K562 treated with DMSO at 1 percent for 4 hours (cell line): ENCODE measurements around the gene DYRK4. TPM values are rescaled to one million over a fixed set of nuclear protein-coding genes. Genes with fewer than 3 reads are reported as not detected.

Source experiments
- total RNA-seq: library from RNA; unstranded; fragments of 300-600 nt; gene quantifications from 2 replicates; pipeline ENCODE4 v1.2.3, GENCODE V29; 2022; ENCODE audit not compliant: insufficient read depth

The DYRK4 gene, protein sequence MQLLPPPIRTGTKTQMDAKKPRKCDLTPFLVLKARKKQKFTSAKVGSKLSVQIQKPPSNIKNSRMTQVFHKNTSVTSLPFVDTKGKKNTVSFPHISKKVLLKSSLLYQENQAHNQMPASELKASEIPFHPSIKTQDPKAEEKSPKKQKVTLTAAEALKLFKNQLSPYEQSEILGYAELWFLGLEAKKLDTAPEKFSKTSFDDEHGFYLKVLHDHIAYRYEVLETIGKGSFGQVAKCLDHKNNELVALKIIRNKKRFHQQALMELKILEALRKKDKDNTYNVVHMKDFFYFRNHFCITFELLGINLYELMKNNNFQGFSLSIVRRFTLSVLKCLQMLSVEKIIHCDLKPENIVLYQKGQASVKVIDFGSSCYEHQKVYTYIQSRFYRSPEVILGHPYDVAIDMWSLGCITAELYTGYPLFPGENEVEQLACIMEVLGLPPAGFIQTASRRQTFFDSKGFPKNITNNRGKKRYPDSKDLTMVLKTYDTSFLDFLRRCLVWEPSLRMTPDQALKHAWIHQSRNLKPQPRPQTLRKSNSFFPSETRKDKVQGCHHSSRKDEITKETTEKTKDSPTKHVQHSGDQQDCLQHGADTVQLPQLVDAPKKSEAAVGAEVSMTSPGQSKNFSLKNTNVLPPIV
- 5.7 and 11.7 TPM in 2 replicates for total RNA-seq

DNA sequence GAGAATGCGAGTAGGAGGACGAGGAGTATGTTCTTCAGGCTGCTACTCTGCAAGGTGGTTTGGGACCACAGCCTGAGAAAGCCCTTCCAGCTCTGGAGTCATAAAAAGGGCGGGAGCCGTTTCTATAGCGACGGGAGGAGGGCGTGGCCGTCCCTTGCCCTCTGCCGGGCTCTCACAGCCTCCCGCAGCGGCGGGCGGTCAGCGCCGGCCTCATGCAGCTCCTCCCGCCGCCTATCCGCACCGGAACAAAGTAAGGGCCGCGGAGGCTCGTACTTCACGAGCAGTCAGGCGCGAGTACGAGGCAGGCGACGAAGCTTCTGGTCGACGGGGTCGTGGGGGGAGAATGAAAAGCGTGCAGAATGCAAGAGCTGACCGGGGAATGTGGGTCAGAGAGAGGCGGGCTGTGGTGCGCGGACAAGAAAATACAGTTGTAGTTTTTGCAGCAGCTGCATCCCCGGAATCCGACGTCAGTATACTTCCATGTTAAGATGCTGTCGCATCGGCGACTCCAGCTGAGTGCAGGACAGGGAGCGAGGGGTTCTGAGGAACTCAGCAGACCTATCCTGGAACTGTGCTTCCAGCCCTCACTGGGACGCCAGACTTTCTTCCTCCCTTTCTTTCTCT is at the start of gene DYRK4:
TSS of gene DYRK4 (plus strand) at position 175 of the 624 bp plus-strand sequence. CDS start at position 213, 38 bp downstream.

DNA sequence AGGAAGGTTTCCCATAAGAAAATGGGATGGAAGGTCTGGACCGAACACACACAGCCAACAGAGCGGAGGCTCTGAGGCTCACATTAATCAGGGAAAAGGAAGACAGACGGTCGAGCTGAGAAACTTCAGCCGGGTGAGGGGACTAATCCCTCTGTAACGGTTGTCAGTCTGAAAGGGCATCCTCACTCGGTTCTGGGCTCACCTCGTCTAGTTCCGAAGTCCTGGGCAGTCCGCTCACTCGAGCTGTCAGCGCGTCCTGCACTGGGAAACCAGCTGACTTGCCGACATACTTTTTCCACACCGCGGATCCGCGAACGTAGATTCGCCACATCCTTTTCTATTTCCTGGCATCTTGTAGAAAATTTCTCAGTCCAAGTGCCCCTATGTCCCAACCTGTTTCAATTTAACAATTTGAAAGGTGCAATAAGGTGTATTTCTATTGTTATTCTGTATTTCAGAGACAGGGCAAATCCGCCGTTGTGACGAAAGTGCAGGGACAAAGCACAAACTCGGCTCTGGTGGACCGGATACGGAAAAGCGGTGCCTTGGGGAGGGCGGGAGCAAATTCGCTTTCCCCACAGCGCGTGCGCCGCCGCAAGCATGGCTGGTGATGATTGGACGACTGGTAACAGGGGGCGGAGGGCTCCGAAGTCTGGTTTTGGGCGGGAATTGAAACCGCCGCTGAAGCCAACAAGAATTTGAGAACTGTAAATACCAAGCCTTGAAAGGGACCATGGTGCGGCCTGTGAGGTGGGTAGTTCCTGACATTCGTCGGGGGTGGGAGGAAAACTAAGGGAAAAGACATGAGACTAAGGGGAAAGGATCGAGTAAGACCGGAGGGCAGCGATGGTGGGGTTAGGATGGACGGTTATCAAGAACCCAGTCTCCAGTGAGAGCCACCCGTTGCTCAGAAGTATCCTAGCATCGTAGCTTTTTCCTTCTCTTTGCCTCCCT is 23.5 kb upstream of the DYRK4 start, which contains the start of gene RAD51AP1:
TSS of gene RAD51AP1 (plus strand) at position 684 of the 954 bp plus-strand sequence. CDS start at position 734, 50 bp downstream.

GRCh38 chr12:4648501-4649357 is 86.7 kb downstream of the DYRK4 start, which contains the start of the genes AKAP3 and NDUFA9:
Gene AKAP3, minus strand, starts transcription at chr12:4649051. Its CDS starts 10,855 bp downstream, at chr12:4638196.
Gene NDUFA9, plus strand, starts transcription at chr12:4649114. Its CDS starts 13 bp downstream, at chr12:4649127.

Other genes starting within 250 kb of the DYRK4 start
- gene TIGAR, start 241.0 kb upstream of the DYRK4 start, total RNA-seq: 0.41 TPM in 1 of 2 replicates, not detected in the other
- gene FGF23, start 182.5 kb upstream of the DYRK4 start, total RNA-seq: not detected in 2 replicates
- gene FGF6, start 116.4 kb upstream of the DYRK4 start, total RNA-seq: not detected in 2 replicates
- gene RAD51AP1, start 23.3 kb upstream of the DYRK4 start, total RNA-seq: 35.9 and 46.5 TPM in 2 replicates
- 1.9 and 2.1 TPM in 2 replicates for gene AKAP3, start 86.8 kb downstream of the DYRK4 start, total RNA-seq
- gene NDUFA9, start 86.9 kb downstream of the DYRK4 start, total RNA-seq: 18.6 and 22.1 TPM in 2 replicates
- gene GALNT8, start 158.2 kb downstream of the DYRK4 start, total RNA-seq: not detected in 2 replicates